HepG2 (cell line): ENCODE results near the gene CMKLR1.

Source experiments
- AHR ChIP-seq: IDR thresholded peaks from 2 replicates; pipeline ENCODE4 v1.6.1; 2018; ENCODE audit warnings: missing genetic modification reagents, missing compliant biosample characterization
- DR1 ChIP-seq: sonication (generic); formaldehyde crosslinking; IDR thresholded peaks from 2 replicates; pipeline ENCODE4 v1.8.0; 2021; ENCODE audit warnings: mild to moderate bottlenecking, missing genetic modification reagents, inconsistent platforms
- FIP1L1 ChIP-seq: fragments of 200-400 bp; formaldehyde crosslinking; IDR thresholded peaks from 2 replicates; pipeline ENCODE4 v1.6.1; 2018; ENCODE audit warnings: low read depth, mild to moderate bottlenecking, low read length, moderate library complexity, borderline replicate concordance; ENCODE audit not compliant: insufficient read depth
- HNRNPK ChIP-seq: fragments of 200-400 bp; formaldehyde crosslinking; IDR thresholded peaks from 2 replicates; pipeline ENCODE4 v1.6.1; 2018; ENCODE audit warnings: low read length, low read depth, moderate library complexity, mild to moderate bottlenecking; ENCODE audit not compliant: poor library complexity, severe bottlenecking
- HNRNPL ChIP-seq: fragments of 200-400 bp; formaldehyde crosslinking; IDR thresholded peaks from 2 replicates; pipeline ENCODE4 v1.6.1; 2017; ENCODE audit warnings: mild to moderate bottlenecking, low read depth, low read length
- MAZ ChIP-seq, 2 experiments: sonication (generic) in 1 of 2; formaldehyde crosslinking in 1 of 2; IDR thresholded peaks; 2 replicates each; pipeline versions ENCODE4 v1.5.0 to v1.6.1; 2012 to 2020; ENCODE audit warnings: low read depth in 2 of 2, mild to moderate bottlenecking in 2 of 2, borderline replicate concordance in 1 of 2, improper control_type of control experiment in 1 of 2, low read length in 1 of 2, missing genetic modification reagents in 1 of 2, moderate library complexity in 1 of 2
- TF ChIP-seq, protein P1 (sequence below): sonication (generic); formaldehyde crosslinking; conservative IDR thresholded peaks from 2 replicates; pipeline ENCODE4 v1.8.0; 2022; ENCODE audit warnings: low read depth, missing genetic modification reagents
- TF ChIP-seq, protein P2 (sequence below): sonication (generic); formaldehyde crosslinking; IDR thresholded peaks from 2 replicates; pipeline ENCODE4 v1.5.0; 2020; ENCODE audit warnings: mild to moderate bottlenecking, missing genetic modification reagents, moderate library complexity

DNA sequence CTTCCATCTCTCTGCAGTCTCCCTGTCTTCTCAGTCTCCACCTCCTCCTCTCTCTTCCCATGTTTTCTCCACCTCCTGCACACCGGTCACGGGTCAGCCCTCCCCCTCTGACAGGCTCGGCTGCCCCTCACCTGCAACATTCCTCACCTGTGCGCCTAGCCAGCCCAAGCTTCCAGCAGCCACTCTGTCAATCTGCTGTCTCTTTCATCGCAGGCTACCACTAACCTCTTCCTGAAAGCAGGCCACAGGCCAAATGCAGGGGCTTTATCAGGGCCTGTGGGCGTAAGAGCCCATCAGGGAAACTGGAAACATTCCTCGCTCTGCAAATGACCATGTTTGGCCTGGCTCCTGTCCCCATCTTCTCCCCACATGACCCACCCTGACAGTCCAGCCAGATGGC, 34.5 kb downstream of the CMKLR1 start:
- TF ChIP-seq, protein P1, sequence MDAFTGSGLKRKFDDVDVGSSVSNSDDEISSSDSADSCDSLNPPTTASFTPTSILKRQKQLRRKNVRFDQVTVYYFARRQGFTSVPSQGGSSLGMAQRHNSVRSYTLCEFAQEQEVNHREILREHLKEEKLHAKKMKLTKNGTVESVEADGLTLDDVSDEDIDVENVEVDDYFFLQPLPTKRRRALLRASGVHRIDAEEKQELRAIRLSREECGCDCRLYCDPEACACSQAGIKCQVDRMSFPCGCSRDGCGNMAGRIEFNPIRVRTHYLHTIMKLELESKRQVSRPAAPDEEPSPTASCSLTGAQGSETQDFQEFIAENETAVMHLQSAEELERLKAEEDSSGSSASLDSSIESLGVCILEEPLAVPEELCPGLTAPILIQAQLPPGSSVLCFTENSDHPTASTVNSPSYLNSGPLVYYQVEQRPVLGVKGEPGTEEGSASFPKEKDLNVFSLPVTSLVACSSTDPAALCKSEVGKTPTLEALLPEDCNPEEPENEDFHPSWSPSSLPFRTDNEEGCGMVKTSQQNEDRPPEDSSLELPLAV, result no peak
- TF ChIP-seq AHR (CRISPR knock-in tag) (no peak), DR1 (CRISPR knock-in tag) (no peak), HNRNPL (no peak), FIP1L1 (no peak), HNRNPK (no peak), MAZ (IDR thresholded peaks at IDR 0.05; ENCODE audit: borderline replicate concordance, low read depth, low read length) (no peak), MAZ (CRISPR knock-in tag; IDR thresholded peaks at IDR 0.05; ENCODE audit: low read depth) (no peak)
- TF ChIP-seq, protein P2, sequence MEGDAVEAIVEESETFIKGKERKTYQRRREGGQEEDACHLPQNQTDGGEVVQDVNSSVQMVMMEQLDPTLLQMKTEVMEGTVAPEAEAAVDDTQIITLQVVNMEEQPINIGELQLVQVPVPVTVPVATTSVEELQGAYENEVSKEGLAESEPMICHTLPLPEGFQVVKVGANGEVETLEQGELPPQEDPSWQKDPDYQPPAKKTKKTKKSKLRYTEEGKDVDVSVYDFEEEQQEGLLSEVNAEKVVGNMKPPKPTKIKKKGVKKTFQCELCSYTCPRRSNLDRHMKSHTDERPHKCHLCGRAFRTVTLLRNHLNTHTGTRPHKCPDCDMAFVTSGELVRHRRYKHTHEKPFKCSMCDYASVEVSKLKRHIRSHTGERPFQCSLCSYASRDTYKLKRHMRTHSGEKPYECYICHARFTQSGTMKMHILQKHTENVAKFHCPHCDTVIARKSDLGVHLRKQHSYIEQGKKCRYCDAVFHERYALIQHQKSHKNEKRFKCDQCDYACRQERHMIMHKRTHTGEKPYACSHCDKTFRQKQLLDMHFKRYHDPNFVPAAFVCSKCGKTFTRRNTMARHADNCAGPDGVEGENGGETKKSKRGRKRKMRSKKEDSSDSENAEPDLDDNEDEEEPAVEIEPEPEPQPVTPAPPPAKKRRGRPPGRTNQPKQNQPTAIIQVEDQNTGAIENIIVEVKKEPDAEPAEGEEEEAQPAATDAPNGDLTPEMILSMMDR (CRISPR knock-in tag), result no peak
